MG63 (cell line): Measurements from ENCODE around the gene SCART1. TPM values are rescaled to one million over a fixed set of nuclear protein-coding genes. Genes with fewer than 3 reads are reported as not detected.
"Not testable (repeated sequence)": the region's sequence is repeated elsewhere in the genome, so short reads cannot be mapped to it uniquely, and the experiment has no call there.

ENCODE experiments used
- DNase-seq: peaks from one replicate; pipeline ENCODE4 v3.0.0-alpha.2; 2020
- H3K27me3 ChIP-seq: fragments of 250-450 bp; sonication (Bioruptor Pico); 2 replicates; pipeline ENCODE4 v1.5.1; 2020; ENCODE audit warnings: mild to moderate bottlenecking, moderate library complexity
- H3K36me3 ChIP-seq: fragments of 250-450 bp; sonication (Bioruptor Pico); 2 replicates; pipeline ENCODE4 v1.5.1; 2020; ENCODE audit warnings: mild to moderate bottlenecking, moderate library complexity
- H3K4me3 ChIP-seq: fragments of 250-450 bp; sonication (Bioruptor Pico); 2 replicates; pipeline ENCODE4 v1.5.1; 2020; ENCODE audit warnings: mild to moderate bottlenecking, moderate library complexity
- H3K9me3 ChIP-seq: fragments of 250-450 bp; sonication (Bioruptor Pico); 2 replicates; pipeline ENCODE4 v1.5.1; 2020; ENCODE audit warnings: mild to moderate bottlenecking, moderate library complexity
- total RNA-seq: library from RNA; depleted of rRNA; stranded (reverse); fragments of >200 nt; shearing (Covaris generic); gene quantifications from 2 replicates; pipeline ENCODE4 v1.2.3, GENCODE V29; 2014; ENCODE audit warnings: low replicate concordance; rRNA removed

SCART1 gene
- 0.35 and 1.5 TPM in 2 replicates for total RNA-seq

- H3K4me3 ChIP-seq: no peak within 1 kb of the TSS
- H3K36me3 ChIP-seq: peaks cover 5% of the 10 kb centered on the region
- no peak for DNase-seq
- H3K27me3 ChIP-seq: no peaks in the 10 kb centered on the region
- H3K9me3 ChIP-seq: no peaks in the 10 kb centered on the region
Observed at GRCh38 chr10:133453516-133454203, at the start of gene SCART1. SCART1 (plus strand) TSS chr10:133453945; CDS start chr10:133453998, 53 bp downstream.

GRCh38 chr10:133405272-133405671, 48.5 kb upstream of the SCART1 start:
- Histone ChIP-seq H3K4me3 (no peak overlapping the region), H3K36me3 (peaks cover 77% of the 10 kb centered on the region), H3K9me3 (peaks cover 14% of the 10 kb centered on the region), H3K27me3 (no peaks in the 10 kb centered on the region)
- no peak for DNase-seq

- Histone ChIP-seq H3K36me3 (peaks cover 77% of the 10 kb centered on the region), H3K9me3 (peaks cover 17% of the 10 kb centered on the region), H3K4me3 (no peak overlapping the region), H3K27me3 (no peaks in the 10 kb centered on the region)
- DNase-seq: no peak
Observed at GRCh38 chr10:133405844-133406527, 47.8 kb upstream of the SCART1 start.

GRCh38 chr10:133411523-133412380, 42.0 kb upstream of the SCART1 start:
- no peak for DNase-seq
- Histone ChIP-seq H3K36me3 (peaks cover 82% of the 10 kb centered on the region), H3K9me3 (peaks cover 29% of the 10 kb centered on the region), H3K4me3 (no peak overlapping the region), H3K27me3 (no peaks in the 10 kb centered on the region)

GRCh38 chr10:133412381-133412711, 41.4 kb upstream of the SCART1 start:
- no peaks in the 10 kb centered on the region for H3K27me3 ChIP-seq
- H3K36me3 ChIP-seq: peaks cover 77% of the 10 kb centered on the region

GRCh38 chr10:133414401-133414800, 39.3 kb upstream of the SCART1 start:
- Histone ChIP-seq H3K36me3 (peaks cover 71% of the 10 kb centered on the region), H3K9me3 (peaks cover 21% of the 10 kb centered on the region)
- DNase-seq, H3K4me3 ChIP-seq, H3K27me3 ChIP-seq: not testable (repeated sequence)

More at GRCh38 chr10:133412381-133412711, 41.4 kb upstream of the SCART1 start:
- Histone ChIP-seq H3K9me3 (peaks cover 29% of the 10 kb centered on the region), H3K4me3 (no peak overlapping the region)
- no peak for DNase-seq

GRCh38 chr10:133415752-133416151, 38.0 kb upstream of the SCART1 start:
- Histone ChIP-seq H3K9me3 (peaks cover 15% of the 10 kb centered on the region), H3K4me3 (no peak overlapping the region), H3K27me3 (no peaks in the 10 kb centered on the region), H3K36me3 (peaks cover 66% of the 10 kb centered on the region)
- no peak for DNase-seq

GRCh38 chr10:133418289-133418993, 35.3 kb upstream of the SCART1 start:
- Histone ChIP-seq H3K4me3 (no peak overlapping the region), H3K36me3 (peaks cover 40% of the 10 kb centered on the region), H3K9me3 (no peaks in the 10 kb centered on the region; the same call in 1 of the 2 replicates), H3K27me3 (no peaks in the 10 kb centered on the region)
- no peak for DNase-seq

- no peak overlapping the region for H3K4me3 ChIP-seq
- no peaks in the 10 kb centered on the region for H3K9me3 ChIP-seq
- H3K36me3 ChIP-seq: peaks cover 35% of the 10 kb centered on the region
- DNase-seq: no peak
- H3K27me3 ChIP-seq: no peaks in the 10 kb centered on the region
Observed at GRCh38 chr10:133419211-133419950, 34.4 kb upstream of the SCART1 start.

GRCh38 chr10:133420028-133420427, 33.7 kb upstream of the SCART1 start:
- no peaks in the 10 kb centered on the region for H3K9me3 ChIP-seq
- H3K27me3 ChIP-seq: no peaks in the 10 kb centered on the region
- DNase-seq: no peak
- no peak overlapping the region for H3K4me3 ChIP-seq
- peaks cover 30% of the 10 kb centered on the region for H3K36me3 ChIP-seq

- no peaks in the 10 kb centered on the region for H3K27me3 ChIP-seq
- H3K9me3 ChIP-seq: no peaks in the 10 kb centered on the region
- peaks cover 25% of the 10 kb centered on the region for H3K36me3 ChIP-seq
- H3K4me3 ChIP-seq: no peak overlapping the region
- DNase-seq: no peak
Observed at GRCh38 chr10:133420579-133420978, 33.2 kb upstream of the SCART1 start.

GRCh38 chr10:133421336-133422222, 32.2 kb upstream of the SCART1 start:
- Histone ChIP-seq H3K9me3 (no peaks in the 10 kb centered on the region), H3K4me3 (no peak overlapping the region), H3K36me3 (peaks cover 23% of the 10 kb centered on the region), H3K27me3 (no peaks in the 10 kb centered on the region)
- no peak for DNase-seq

GRCh38 chr10:133422223-133422806, 31.4 kb upstream of the SCART1 start:
- Histone ChIP-seq H3K27me3 (no peaks in the 10 kb centered on the region), H3K36me3 (peaks cover 23% of the 10 kb centered on the region), H3K9me3 (no peaks in the 10 kb centered on the region), H3K4me3 (no peak overlapping the region)
- DNase-seq: no peak

- Histone ChIP-seq H3K36me3 (peaks cover 18% of the 10 kb centered on the region), H3K27me3 (no peaks in the 10 kb centered on the region), H3K4me3 (no peak overlapping the region), H3K9me3 (no peaks in the 10 kb centered on the region)
- DNase-seq: no peak
Observed at GRCh38 chr10:133422807-133423771, 30.7 kb upstream of the SCART1 start.
